GM13977 (cell line): ENCODE data around the gene PDE4B.

Experiments used
- DNase-seq: peaks from one replicate; pipeline ENCODE4 v3.0.0; 2012; ENCODE audit warnings: low spot score
- in situ Hi-C: fragments of 300-500 bp; cut with MboI; formaldehyde crosslinking; loops from one replicate; pipeline ENCODE4 v1.12.0; 2022; ENCODE audit warnings: low sequenced_read_pairs, low pct_unique_long_range_greater_than_20kb, mixed read lengths, inconsistent platforms; ENCODE audit not compliant: unreplicated experiment
- TF ChIP-seq, protein P1 (sequence below): IDR thresholded peaks from 2 replicates; pipeline ENCODE4 v1.5.1; 2012; ENCODE audit warnings: mild to moderate bottlenecking, control low read depth; ENCODE audit not compliant: insufficient read depth; ENCODE audit errors: extremely low read depth, missing control alignments

PDE4B gene

DNA sequence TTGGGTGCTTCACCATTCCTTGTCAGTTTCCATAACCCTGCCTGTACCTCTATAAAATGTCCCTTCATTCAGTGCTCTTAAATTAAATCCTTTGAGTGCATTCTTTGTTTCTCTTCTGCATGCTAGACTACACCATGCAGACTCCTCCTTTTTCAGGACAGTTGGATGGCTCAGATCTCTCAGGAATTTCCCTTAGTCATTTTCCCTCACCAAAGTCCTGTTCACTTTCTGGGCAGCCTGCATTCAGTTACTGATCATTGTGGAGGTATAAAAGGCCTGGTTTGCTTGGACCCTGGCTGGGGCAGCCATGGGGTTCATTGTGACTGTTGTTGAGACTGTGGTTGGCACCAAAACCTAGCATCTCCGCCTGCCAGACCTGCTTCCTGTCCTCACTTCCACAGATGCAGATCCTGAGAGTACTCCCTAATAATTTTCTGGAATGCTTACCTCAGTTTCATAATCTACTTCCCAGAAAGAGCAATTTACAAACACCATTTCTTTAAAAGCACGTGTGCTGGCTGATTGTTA lies 88.4 kb downstream of the PDE4B start:
- TF ChIP-seq, protein P1, sequence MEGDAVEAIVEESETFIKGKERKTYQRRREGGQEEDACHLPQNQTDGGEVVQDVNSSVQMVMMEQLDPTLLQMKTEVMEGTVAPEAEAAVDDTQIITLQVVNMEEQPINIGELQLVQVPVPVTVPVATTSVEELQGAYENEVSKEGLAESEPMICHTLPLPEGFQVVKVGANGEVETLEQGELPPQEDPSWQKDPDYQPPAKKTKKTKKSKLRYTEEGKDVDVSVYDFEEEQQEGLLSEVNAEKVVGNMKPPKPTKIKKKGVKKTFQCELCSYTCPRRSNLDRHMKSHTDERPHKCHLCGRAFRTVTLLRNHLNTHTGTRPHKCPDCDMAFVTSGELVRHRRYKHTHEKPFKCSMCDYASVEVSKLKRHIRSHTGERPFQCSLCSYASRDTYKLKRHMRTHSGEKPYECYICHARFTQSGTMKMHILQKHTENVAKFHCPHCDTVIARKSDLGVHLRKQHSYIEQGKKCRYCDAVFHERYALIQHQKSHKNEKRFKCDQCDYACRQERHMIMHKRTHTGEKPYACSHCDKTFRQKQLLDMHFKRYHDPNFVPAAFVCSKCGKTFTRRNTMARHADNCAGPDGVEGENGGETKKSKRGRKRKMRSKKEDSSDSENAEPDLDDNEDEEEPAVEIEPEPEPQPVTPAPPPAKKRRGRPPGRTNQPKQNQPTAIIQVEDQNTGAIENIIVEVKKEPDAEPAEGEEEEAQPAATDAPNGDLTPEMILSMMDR, result no peak
- in situ Hi-C loops, result no loop called here
- no peak for DNase-seq

GRCh38 chr1:65882076-65882475 lies 89.4 kb downstream of the PDE4B start:
- TF ChIP-seq, protein P1, result no peak
- in situ Hi-C loops, result no loop called here
- no peak for DNase-seq

DNA sequence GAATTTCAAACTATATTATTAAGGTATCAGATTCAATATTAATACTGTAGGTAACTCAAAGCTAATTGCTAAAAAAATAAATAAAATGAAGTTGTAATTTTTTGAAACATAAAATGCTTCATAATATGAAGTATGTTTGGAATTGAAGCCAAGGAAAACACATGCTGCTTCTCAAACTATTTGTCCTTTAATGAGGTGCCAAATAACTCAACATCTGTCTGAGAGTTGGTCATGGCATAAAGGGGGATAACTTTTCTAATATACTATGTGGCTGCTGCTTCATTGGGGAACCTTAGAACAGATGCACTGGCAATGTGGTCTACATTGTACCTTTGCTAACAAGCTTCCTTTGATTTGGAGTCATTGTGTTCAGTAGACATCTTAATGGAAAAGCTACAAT lies 96.7 kb downstream of the PDE4B start:
- TF ChIP-seq, protein P1, result no peak
- in situ Hi-C loops, result no loop called here
- no peak for DNase-seq

DNA sequence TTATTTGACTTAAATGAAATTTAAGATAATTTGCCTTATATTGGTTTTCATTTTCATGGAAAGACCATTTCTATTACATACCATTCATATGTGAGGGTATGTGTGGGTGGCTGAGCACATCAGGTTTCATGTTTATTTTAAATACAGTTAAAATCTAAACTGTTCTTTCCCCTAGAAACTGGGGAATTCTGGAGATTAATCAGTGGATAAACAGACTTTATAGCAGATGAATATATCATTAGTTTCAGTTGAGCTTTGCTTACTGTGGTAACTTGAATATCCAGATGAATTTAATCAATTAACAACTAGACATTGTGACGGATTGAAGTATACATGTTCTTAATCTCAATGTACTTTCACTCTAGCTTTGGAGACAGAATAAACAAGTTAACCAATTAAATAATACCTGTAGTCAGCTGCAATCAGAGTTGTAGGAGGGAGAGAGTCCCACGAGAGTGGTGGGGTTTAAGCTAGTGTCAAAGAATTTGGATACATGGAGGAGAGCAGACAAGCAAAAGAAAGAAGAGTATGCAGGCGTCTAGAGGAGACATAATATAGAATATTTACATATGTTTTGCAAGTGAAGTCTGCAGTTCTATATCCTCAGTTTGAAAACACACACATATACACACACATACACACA lies 97.6 kb downstream of the PDE4B start:
- no peak for DNase-seq
- TF ChIP-seq, protein P1, result no peak
- in situ Hi-C loops, result no loop called here

- in situ Hi-C loops, result no loop called here
- no peak for DNase-seq
- TF ChIP-seq, protein P1, result no peak
Observed at GRCh38 chr1:65894738-65895605, 102.3 kb downstream of the PDE4B start.

DNA sequence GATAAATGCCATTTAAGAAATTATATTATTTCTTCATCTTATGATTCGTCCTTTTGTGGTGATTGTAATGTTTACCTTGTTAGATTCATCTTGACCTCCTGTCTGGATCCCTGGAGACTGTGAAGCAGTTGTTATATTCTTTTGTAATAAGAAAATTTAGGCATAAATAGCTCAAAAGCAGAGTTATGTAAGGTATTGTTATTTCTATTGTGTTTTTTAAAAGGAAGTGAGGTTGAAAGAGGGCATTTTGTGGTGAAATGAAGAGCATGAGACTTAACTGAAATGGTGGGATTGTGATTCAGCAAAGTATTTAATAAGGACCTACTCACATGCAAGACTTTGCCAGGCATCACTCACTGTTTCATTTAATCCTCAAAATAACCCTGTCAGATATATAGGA lies 104.0 kb downstream of the PDE4B start:
- in situ Hi-C loops, result no loop called here
- DNase-seq, result no peak
- TF ChIP-seq, protein P1, result no peak
